ENCODE measurements around the gene MUC6.

Gene MUC6

DNA sequence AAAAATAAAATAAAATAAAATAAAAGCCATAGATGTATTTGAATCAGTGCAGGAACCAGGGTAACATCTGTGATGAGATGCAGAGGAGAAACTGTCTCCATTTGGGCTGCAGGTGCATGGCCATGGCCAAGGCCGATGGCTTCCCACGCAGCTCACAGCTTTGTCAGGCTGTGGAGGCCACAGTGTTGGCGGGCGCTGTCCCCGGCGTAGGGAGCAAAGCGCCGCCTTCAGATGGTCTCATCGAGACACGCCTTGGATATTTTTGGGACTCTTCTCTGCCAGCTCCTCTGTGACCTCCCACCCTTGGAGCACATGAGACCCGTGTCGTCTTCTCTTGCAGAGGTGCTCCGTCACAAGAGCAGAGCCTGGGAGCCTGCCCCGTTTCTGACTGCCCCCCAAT is 38.6 kb downstream of the MUC6 start:
- peaks cover 15% of the 10 kb centered on the region for H3K36me3 ChIP-seq (ENCODE audit: low read depth)
- DNase-seq (ENCODE audit: low spot score), result no peak
- H3K4me1 ChIP-seq (ENCODE audit: insufficient read depth, poor library complexity, severe bottlenecking), result no peaks in the 10 kb centered on the region
- no peak for ATAC-seq (ENCODE audit: low read depth)
- no peaks in the 10 kb centered on the region for H3K27me3 ChIP-seq (ENCODE audit: insufficient read depth, poor library complexity, severe bottlenecking)
- H3K27ac ChIP-seq (ENCODE audit: poor library complexity, severe bottlenecking), result no peak overlapping the region
- no peaks in the 10 kb centered on the region for H3K9me3 ChIP-seq (ENCODE audit: severe bottlenecking)
- no peak overlapping the region for H3K4me3 ChIP-seq (ENCODE audit: severe bottlenecking)
- TF ChIP-seq, protein P1, sequence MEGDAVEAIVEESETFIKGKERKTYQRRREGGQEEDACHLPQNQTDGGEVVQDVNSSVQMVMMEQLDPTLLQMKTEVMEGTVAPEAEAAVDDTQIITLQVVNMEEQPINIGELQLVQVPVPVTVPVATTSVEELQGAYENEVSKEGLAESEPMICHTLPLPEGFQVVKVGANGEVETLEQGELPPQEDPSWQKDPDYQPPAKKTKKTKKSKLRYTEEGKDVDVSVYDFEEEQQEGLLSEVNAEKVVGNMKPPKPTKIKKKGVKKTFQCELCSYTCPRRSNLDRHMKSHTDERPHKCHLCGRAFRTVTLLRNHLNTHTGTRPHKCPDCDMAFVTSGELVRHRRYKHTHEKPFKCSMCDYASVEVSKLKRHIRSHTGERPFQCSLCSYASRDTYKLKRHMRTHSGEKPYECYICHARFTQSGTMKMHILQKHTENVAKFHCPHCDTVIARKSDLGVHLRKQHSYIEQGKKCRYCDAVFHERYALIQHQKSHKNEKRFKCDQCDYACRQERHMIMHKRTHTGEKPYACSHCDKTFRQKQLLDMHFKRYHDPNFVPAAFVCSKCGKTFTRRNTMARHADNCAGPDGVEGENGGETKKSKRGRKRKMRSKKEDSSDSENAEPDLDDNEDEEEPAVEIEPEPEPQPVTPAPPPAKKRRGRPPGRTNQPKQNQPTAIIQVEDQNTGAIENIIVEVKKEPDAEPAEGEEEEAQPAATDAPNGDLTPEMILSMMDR (IDR thresholded peaks at IDR 0.05; ENCODE audit: poor library complexity, severe bottlenecking), result no peak

DNA sequence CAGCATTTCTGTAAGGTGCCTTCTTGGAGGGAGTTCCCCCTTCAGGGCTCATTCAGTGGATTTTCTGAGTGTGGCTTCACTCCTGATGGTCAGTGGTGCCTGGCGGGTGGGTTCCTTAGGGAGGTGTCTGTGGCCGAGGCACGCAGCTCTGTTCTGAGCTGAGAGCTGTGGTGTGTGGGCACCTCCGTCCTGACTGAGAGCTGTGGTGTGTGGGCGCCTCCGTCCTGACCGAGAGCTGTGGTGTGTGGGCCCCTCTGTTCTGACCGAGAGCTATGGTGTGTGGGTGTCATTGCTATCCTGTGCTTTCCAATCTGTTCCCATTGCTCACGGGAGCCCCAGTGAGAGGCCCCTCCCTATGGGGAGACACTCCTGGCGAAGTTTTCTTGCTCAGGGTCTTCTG is 39.8 kb downstream of the MUC6 start:
- Histone ChIP-seq H3K4me1 (ENCODE audit: insufficient read depth, poor library complexity, severe bottlenecking) (no peaks in the 10 kb centered on the region), H3K27ac (ENCODE audit: poor library complexity, severe bottlenecking) (no peak overlapping the region), H3K36me3 (ENCODE audit: low read depth) (peaks cover 19% of the 10 kb centered on the region), H3K27me3 (ENCODE audit: insufficient read depth, poor library complexity, severe bottlenecking) (no peaks in the 10 kb centered on the region), H3K4me3 (ENCODE audit: severe bottlenecking) (no peak overlapping the region), H3K9me3 (ENCODE audit: severe bottlenecking) (no peaks in the 10 kb centered on the region)
- TF ChIP-seq, protein P1 (IDR thresholded peaks at IDR 0.05; ENCODE audit: poor library complexity, severe bottlenecking), result no peak
- ATAC-seq (ENCODE audit: low read depth) (no peak), DNase-seq (ENCODE audit: low spot score) (no peak)

DNA sequence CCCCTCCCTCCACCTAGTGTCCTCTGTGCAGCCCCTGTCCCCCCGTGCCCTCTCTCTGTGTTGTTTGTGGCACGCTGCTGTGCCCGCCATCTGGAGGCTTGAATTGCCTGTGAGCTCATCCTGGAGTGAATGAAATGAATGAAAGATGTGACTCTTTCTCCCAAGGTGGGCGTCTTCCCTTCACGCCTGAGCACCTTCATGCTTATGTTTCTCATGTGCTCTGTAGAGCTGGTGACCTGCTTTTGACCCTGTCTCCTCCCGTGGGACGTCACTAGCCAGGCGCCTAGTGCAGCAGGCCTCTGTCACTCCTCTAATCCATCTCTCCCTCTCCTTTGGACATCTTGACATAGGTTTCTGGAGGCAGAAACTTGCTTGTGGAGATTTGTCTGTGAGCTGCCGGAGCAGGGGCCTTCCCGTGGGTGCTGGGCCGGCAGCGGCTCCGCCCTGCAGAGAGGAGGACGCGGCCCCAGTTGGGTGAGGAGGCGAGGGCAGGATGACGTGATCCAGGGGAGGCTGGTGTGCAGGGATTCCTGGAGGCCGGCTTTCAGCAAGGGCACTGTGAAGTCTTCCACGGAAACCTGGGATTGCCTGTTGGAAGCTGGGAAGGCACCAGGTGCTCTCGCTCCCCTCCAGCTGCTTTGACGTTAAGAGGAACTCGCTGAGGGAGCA is 40.6 kb downstream of the MUC6 start:
- Histone ChIP-seq H3K27me3 (ENCODE audit: insufficient read depth, poor library complexity, severe bottlenecking) (no peaks in the 10 kb centered on the region), H3K9me3 (ENCODE audit: severe bottlenecking) (no peaks in the 10 kb centered on the region), H3K4me1 (ENCODE audit: insufficient read depth, poor library complexity, severe bottlenecking) (no peaks in the 10 kb centered on the region), H3K27ac (ENCODE audit: poor library complexity, severe bottlenecking) (no peak overlapping the region), H3K36me3 (ENCODE audit: low read depth) (peaks cover 19% of the 10 kb centered on the region), H3K4me3 (ENCODE audit: severe bottlenecking) (no peak overlapping the region)
- no peak for ATAC-seq (ENCODE audit: low read depth)
- no peak for DNase-seq (ENCODE audit: low spot score)
- TF ChIP-seq, protein P1 (IDR thresholded peaks at IDR 0.05; ENCODE audit: poor library complexity, severe bottlenecking), result no peak

DNA sequence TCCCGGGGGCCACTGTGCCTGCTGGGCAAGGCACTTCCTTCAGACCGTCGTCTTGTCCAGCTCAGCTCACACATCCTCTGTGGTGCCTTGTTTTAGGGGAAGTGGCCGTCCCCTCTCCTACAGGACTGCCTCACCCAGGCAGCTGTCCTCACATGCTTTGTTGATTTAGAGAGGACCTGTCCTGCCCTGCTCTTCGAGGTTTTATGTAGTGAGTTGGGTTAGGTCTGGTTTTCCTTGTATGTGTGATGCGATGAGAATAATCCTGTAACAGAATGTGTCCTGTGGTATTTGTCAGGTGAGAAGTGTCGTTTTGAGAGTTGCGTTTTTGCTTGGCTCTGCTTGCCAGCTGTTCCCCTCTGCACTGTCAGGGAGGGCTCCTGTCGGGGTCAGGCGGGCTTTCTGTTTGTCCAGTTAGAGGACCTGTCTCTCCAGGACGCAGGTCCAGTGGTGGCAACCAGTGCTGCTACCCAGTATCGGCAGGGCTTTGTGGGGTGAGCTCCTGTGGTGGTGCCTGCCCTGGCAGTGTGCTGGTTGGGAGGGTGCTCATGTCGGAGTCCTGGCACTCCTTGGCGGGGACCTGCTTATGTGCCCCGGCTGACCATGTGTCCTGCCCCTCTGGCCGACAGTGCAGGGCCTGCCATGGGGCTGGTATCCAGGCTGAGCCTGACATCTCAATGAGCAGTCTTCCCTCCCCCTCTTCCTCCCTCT is 41.3 kb downstream of the MUC6 start:
- Histone ChIP-seq H3K4me3 (ENCODE audit: severe bottlenecking) (no peak overlapping the region), H3K4me1 (ENCODE audit: insufficient read depth, poor library complexity, severe bottlenecking) (no peaks in the 10 kb centered on the region), H3K27ac (ENCODE audit: poor library complexity, severe bottlenecking) (no peak overlapping the region), H3K36me3 (ENCODE audit: low read depth) (peaks cover 19% of the 10 kb centered on the region), H3K9me3 (ENCODE audit: severe bottlenecking) (no peaks in the 10 kb centered on the region), H3K27me3 (ENCODE audit: insufficient read depth, poor library complexity, severe bottlenecking) (no peaks in the 10 kb centered on the region)
- peak; percentile 31 for ATAC-seq (ENCODE audit: low read depth)
- TF ChIP-seq, protein P1 (IDR thresholded peaks at IDR 0.05; ENCODE audit: poor library complexity, severe bottlenecking), result no peak
- DNase-seq (ENCODE audit: low spot score), result no peak

DNA sequence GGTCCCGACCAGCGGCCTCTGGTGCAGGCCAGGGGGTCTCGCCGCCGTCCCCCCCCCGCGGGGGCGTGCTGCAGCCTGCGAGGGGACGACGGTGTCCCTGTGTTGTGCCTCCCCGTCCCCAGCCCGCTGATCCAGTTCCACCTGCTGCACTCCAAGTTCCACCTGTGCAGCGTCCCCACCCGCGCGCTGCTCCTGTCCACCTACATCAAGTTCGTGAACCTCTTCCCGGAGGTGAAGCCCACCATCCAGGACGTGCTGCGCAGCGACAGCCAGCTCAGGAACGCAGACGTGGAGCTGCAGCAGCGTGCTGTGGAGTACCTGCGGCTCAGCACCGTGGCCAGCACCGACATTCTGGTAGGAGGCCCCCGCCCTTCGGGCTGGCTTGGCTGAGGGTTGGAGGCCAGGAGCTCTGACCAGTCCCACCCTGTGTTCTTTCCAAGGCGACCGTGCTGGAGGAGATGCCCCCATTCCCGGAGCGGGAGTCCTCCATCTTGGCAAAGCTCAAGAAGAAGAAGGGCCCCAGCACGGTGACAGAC is 42.8 kb downstream of the MUC6 start:
- ATAC-seq (ENCODE audit: low read depth) (no peak), DNase-seq (ENCODE audit: low spot score) (no peak)
- Histone ChIP-seq H3K4me1 (ENCODE audit: insufficient read depth, poor library complexity, severe bottlenecking) (no peaks in the 10 kb centered on the region), H3K9me3 (ENCODE audit: severe bottlenecking) (no peaks in the 10 kb centered on the region), H3K36me3 (ENCODE audit: low read depth) (peaks cover 18% of the 10 kb centered on the region), H3K4me3 (ENCODE audit: severe bottlenecking) (no peak overlapping the region), H3K27ac (ENCODE audit: poor library complexity, severe bottlenecking) (no peak overlapping the region), H3K27me3 (ENCODE audit: insufficient read depth, poor library complexity, severe bottlenecking) (no peaks in the 10 kb centered on the region)
- TF ChIP-seq, protein P1 (IDR thresholded peaks at IDR 0.05; ENCODE audit: poor library complexity, severe bottlenecking), result no peak

All from RWPE2 (cell line).